ENCODE measurements around the gene CYTL1.
A peak's percentile ranks its signal among the peaks of the same experiment; 100 is the strongest.

CYTL1 gene

DNA sequence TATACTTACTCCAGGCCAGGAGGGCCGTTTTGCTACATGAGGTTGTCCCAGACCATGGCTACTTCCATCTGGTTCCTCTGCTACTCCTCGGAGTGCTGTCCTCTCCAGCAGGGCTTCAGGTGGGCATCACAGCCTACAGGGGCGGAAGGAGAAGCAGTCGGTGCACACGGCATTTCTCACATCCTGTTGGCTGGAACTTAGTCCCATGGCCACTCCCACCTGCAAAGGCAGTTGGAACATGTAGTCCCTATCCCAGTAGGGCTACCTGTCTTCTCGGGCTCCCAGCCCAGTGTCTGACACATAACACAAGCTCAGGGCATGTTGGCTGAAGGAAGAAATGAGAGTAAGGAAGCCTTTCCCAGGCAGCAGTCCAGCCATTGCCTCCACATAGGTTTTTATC is 24.3 kb upstream of the CYTL1 start:
- no peak for ATAC-seq (replicated peaks)
- peaks cover 4 to 7% of the 10 kb centered on the region in 2 donors for H3K9me3 Mint-ChIP-seq
- DNase-seq = no peak
- H3K4me3 Mint-ChIP-seq = peak overlapping the region in 1 of 2 donors; percentile 11
- no peaks in the 10 kb centered on the region for H3K36me3 Mint-ChIP-seq
- no peak overlapping the region for H3K27ac Mint-ChIP-seq
- peaks cover 16 to 24% of the 10 kb centered on the region in 2 donors for H3K4me1 Mint-ChIP-seq
- peaks cover 20 to 34% of the 10 kb centered on the region in 2 donors for H3K27me3 Mint-ChIP-seq

DNA sequence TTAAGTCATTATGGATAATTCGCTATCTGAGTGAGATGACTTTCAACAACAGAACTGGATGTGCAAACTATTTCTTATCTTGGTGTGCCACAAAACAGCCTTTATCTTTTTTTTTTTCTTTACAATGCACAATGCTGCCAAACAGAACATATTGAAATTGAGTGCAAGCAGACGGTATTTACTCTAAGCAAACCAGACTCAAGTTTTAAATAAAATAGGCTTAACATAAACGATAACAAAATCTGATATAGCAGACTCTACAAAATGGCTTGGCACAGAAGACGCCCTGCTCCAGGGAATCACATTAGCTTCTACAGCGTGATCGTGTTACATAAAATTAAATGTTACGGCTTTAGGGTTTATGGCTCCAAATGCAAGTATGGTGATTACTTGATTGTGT is 22.4 kb upstream of the CYTL1 start:
- no peak for ATAC-seq (replicated peaks)
- peaks cover 16 to 24% of the 10 kb centered on the region in 2 donors for H3K4me1 Mint-ChIP-seq
- peaks cover 4 to 7% of the 10 kb centered on the region in 2 donors for H3K9me3 Mint-ChIP-seq

DNA sequence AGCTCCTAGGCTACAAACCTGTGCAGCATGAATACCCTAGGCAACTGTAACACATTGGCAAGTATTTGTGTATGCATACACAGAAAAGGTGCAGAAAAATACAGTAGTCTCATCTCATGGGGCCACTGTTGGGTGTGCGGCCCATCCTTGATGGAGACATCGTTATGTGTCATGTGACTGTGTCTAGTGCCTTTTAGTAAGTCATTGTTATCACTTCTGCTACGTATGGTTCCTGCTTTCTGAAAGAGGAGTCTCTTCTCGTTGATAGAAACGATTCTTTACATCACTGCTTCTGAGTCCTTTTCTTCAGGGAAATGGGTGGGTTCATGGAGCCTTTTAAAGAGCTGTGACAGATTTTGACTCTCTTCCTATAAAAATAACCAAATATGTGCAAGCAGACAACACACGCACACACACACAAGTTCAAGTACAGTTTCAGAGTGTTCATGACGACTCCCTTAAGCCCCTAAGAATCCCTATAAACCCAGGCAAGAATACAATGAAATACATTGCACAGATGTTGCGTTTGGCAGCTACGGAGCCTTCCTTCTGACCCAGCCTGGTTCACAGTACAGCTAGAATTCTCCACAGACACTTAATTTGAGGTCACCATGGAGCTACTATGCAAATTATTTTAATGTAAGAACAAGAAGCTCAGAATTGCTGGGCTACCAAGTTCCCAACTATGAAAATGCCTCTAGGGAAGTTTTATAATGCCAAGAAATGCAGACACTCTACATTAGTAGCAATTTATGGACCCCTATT is 21.8 kb upstream of the CYTL1 start:
- Mint-ChIP-seq H3K4me1 (peaks cover 16 to 24% of the 10 kb centered on the region in 2 donors), H3K9me3 (peaks cover 4 to 5% of the 10 kb centered on the region in 2 donors), H3K27ac (no peak overlapping the region), H3K27me3 (peaks cover 16 to 23% of the 10 kb centered on the region in 2 donors), H3K36me3 (no peaks in the 10 kb centered on the region), H3K4me3 (no peak overlapping the region)
- ATAC-seq (replicated peaks) (no peak), DNase-seq (no peak)

More for the DNA sequence above, 22.4 kb upstream of the CYTL1 start:
- Mint-ChIP-seq H3K36me3 (no peaks in the 10 kb centered on the region), H3K27ac (no peak overlapping the region), H3K4me3 (no peak overlapping the region), H3K27me3 (peaks cover 16 to 23% of the 10 kb centered on the region in 2 donors)
- DNase-seq = no peak

DNA sequence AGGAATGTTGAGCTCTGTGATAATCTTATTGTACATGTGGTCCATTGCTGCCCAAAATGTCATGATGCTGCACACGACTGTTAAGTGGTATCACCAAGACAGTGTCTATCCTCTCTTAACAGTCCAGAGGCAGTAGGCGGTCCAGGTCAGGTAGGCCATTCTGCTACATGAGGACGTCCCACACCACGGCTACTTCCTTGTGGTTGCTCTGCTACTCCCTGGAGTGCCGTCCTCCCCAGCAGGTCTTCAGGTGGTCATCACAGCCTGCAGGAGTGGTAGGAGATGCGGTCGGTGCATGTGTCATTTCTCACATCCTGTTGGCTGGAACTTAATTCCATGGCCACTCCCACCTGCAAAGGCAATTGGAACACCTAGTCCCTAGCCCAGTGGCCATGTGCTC is 20.5 kb upstream of the CYTL1 start:
- Mint-ChIP-seq H3K36me3 (no peaks in the 10 kb centered on the region), H3K27ac (no peak overlapping the region), H3K27me3 (peaks cover 11 to 12% of the 10 kb centered on the region in 2 donors), H3K9me3 (no peaks in the 10 kb centered on the region), H3K4me3 (no peak overlapping the region), H3K4me1 (peaks cover 8 to 15% of the 10 kb centered on the region in 2 donors)
- no peak for DNase-seq
- ATAC-seq (replicated peaks) = no peak

DNA sequence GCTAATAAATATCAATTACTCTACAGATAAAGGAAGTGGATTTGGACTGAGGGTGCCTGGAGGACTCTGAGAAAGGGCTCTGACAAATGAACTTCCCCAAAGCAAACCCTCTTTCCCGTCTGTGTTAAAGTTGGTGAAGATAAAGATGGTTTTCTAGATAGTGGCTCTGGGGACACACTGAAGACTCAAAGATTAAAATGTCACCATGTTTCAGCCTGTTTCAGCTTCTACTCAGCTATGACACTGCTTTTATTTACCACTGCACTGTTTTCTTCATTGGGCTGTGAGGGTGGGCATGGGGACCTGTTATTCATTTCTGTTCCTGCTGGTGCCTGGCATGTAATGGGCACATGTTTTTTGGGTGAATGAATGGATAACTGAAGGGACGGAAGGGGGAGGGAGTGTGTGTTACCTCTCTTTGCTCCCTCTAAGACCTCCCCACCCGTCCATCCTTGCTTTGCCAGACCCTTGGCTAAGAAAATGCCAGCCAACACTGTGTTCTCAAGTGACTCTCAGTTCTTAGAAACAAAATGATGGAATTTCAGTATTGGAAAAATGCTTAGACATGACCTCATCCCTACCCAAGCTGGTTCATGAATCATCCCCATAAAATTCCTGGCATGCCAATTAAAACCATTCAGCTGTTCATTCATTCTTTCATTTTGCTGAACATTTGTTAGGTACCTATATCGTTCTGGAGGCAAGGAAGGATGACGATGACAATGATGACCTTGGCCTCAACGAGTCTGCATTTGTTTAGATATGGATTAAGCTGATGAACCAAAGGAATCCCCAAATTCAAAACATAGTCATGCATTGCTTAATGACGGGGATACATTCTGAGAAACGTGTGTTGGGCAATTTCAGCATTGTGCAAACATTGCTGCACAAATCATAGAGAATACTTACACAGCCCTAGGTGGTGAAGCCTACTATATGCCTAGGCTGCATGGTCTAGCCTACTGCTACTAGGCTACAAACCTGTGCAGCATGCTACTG is 18.6 kb upstream of the CYTL1 start:
- Mint-ChIP-seq H3K4me1 (peaks cover 8 to 10% of the 10 kb centered on the region in 2 donors), H3K9me3 (no peaks in the 10 kb centered on the region), H3K27me3 (peaks cover 0 to 8% of the 10 kb centered on the region in 2 donors), H3K27ac (no peak overlapping the region), H3K36me3 (no peaks in the 10 kb centered on the region), H3K4me3 (no peak overlapping the region)
- DNase-seq = no peak
- ATAC-seq (replicated peaks) = no peak

DNA sequence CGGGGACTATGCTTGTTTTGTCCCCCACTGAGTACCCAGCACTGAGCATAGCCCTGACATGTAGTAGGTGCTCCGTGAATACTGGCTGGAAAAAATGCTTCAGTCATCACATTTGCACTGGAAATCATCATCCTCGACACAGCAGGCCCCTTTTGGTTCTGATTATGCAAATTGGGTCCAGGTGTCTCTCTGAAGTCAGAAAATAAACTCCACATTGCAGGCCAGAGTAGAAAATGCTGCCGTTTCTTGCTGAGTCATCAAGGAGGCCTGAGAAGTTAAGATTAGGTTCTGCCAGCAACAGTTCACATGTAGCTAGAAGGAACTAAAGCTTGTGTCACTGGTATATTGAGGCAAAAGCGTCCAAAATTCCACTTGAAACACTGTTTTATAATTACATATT is 17.0 kb upstream of the CYTL1 start:
- no peak for ATAC-seq (replicated peaks)
- Mint-ChIP-seq H3K27me3 (peaks cover 0 to 8% of the 10 kb centered on the region in 2 donors), H3K4me1 (peaks cover 8 to 15% of the 10 kb centered on the region in 2 donors), H3K4me3 (no peak overlapping the region), H3K36me3 (no peaks in the 10 kb centered on the region), H3K9me3 (no peaks in the 10 kb centered on the region), H3K27ac (no peak overlapping the region)
- no peak for DNase-seq

DNA sequence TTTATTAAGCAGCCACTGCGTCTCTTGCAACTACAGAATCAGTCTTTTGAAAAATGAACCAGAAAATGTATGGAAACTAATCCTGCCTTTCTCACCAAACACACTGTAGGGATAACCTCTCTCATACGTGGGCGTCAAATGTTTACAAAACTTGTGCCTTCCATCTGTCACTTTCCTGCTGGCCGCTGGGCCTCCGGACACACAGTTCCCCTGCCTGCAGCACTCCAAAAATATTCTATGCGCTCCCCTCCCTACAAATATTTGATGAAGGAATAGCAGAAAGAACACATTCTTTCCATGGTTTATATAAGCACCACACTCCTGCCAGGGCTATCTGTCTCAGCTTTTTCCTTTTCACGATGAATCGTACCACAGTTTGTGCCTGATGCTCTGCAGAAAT is 14.9 kb upstream of the CYTL1 start:
- Mint-ChIP-seq H3K36me3 (no peaks in the 10 kb centered on the region), H3K27me3 (peaks cover 0 to 4% of the 10 kb centered on the region in 2 donors), H3K4me3 (no peak overlapping the region), H3K9me3 (no peaks in the 10 kb centered on the region), H3K4me1 (peaks cover 8 to 15% of the 10 kb centered on the region in 2 donors), H3K27ac (no peak overlapping the region)
- DNase-seq (no peak), ATAC-seq (replicated peaks) (no peak)

DNA sequence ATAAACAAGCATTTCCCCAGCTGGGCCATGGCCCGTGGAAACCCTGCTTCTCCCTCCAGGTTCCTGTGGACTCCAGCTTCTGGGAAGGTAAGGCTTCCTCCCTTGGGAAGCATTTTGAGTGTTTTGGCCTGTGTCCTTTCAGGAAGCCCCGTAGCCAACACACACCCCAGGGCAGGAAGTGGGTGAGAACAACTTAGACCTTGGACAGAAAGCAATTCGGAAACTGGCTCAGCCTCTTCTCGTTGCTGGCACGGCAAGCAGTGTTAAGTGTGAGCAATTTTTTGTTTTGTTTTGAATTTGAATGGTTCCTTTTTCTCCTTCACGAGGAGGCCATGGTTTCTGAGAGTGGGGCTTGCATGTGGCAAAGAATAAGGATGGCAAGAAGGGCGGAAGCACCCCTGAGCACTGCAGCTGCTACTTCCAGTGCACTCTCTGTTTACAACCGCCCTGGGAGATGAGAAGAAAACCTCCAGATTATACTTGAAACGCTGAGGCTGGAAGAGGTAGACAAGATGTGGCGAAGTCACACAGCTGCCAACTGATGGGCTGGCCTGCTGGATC is 14.1 kb upstream of the CYTL1 start:
- Mint-ChIP-seq H3K36me3 (no peaks in the 10 kb centered on the region), H3K9me3 (no peaks in the 10 kb centered on the region), H3K4me1 (peaks cover 8 to 15% of the 10 kb centered on the region in 2 donors), H3K27ac (no peak overlapping the region), H3K27me3 (peaks cover 0 to 4% of the 10 kb centered on the region in 2 donors), H3K4me3 (peak overlapping the region; percentile 34 to 71)
- ATAC-seq (replicated peaks) = peak; percentile 54 to 75
- no peak for DNase-seq

DNA sequence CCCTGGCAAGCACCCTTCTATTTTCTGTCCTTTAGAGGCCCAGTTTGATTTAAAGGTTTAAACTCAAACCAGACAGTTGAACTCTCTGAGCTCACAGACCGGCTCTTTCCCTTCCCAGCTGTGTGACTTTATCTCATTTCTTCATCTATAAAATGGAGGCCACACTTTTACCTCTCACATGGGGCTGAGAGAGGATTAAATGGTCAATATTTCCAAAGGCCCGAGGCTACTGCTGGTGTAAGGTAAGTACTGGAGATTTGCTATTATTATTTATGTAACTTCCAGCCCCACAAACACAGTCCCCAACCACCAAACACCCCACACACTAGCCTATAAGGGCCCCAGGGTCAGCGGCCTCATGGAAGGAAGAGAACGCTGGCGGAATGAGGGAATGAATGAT is 13.6 kb upstream of the CYTL1 start:
- Mint-ChIP-seq H3K27ac (no peak overlapping the region), H3K4me1 (peaks cover 8 to 15% of the 10 kb centered on the region in 2 donors), H3K9me3 (no peaks in the 10 kb centered on the region), H3K36me3 (no peaks in the 10 kb centered on the region), H3K4me3 (peak overlapping the region in 1 of 2 donors; percentile 71), H3K27me3 (peaks cover 0 to 4% of the 10 kb centered on the region in 2 donors)
- DNase-seq = no peak
- no peak for ATAC-seq (replicated peaks)

DNA sequence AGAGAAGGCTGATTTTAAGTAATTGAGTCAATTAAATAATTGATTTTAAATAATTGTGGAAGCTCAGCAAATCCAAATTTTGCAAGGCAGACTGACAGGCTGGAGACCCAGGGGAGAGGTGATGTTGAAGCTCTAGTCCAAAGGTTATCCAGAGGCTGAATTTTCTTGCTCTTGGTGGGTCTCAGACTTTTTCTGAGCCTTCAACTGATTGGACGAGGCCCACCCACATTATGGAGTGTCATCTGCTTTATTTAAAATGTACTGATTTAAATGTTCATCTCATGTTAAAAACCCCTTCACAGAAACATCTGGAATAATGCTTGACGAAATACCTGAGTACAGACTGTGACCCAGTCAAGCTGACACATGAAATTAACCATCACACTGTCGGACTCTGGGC is 11.7 kb upstream of the CYTL1 start:
- H3K9me3 Mint-ChIP-seq = no peaks in the 10 kb centered on the region

DNA sequence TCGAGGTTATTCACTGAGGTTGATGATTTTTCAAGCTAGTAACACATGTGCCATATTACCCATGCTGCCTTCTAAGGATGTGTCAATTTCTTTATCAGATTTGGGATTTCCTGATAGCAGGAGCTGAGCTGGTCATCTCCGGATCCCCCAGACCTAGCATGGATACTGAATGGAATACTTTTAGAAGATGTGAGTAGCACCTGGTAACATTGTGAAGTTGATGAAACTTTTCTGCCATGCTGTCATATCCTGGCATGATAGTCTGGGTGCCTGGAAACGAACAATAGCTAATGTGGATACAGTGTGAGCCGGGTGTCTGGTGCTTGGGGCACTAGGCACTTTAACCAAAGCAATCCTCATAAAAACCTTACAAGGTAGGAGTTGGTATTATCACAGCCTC is 11.0 kb upstream of the CYTL1 start:
- Mint-ChIP-seq H3K9me3 (no peaks in the 10 kb centered on the region), H3K4me1 (peaks cover 8 to 15% of the 10 kb centered on the region in 2 donors), H3K27me3 (peaks cover 0 to 6% of the 10 kb centered on the region in 2 donors), H3K27ac (no peak overlapping the region), H3K4me3 (no peak overlapping the region), H3K36me3 (no peaks in the 10 kb centered on the region)
- no peak for DNase-seq
- no peak for ATAC-seq (replicated peaks)

More for the DNA sequence above, 11.7 kb upstream of the CYTL1 start:
- peaks cover 8 to 15% of the 10 kb centered on the region in 2 donors for H3K4me1 Mint-ChIP-seq
- DNase-seq = no peak
- ATAC-seq (replicated peaks) = no peak
- peaks cover 0 to 4% of the 10 kb centered on the region in 2 donors for H3K27me3 Mint-ChIP-seq
- no peak overlapping the region for H3K4me3 Mint-ChIP-seq
- no peaks in the 10 kb centered on the region for H3K36me3 Mint-ChIP-seq
- no peak overlapping the region for H3K27ac Mint-ChIP-seq

DNA sequence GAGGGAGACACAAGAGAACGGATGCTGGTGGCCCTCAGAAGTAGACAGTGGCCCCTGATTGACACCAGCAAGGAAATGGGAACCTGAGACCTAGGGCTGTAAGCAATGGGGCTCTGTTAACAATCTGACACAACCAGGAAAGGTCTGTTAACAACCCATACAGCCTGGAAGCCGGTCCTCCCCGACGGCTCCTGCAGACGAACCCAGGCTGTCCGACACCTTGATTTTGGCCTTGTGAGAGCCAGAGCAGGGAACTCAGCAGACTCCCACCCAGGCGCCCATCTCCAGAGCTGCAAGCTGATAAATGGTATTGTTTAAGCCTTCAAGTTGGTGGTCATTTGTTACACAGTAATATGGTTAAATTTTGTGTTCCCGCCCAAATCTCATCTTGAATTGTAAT is 10.2 kb upstream of the CYTL1 start:
- Mint-ChIP-seq H3K27me3 (peaks cover 0 to 7% of the 10 kb centered on the region in 2 donors), H3K4me1 (peaks cover 8 to 15% of the 10 kb centered on the region in 2 donors), H3K4me3 (no peak overlapping the region), H3K36me3 (no peaks in the 10 kb centered on the region), H3K27ac (no peak overlapping the region), H3K9me3 (no peaks in the 10 kb centered on the region)
- no peak for DNase-seq
- no peak for ATAC-seq (replicated peaks)

DNA sequence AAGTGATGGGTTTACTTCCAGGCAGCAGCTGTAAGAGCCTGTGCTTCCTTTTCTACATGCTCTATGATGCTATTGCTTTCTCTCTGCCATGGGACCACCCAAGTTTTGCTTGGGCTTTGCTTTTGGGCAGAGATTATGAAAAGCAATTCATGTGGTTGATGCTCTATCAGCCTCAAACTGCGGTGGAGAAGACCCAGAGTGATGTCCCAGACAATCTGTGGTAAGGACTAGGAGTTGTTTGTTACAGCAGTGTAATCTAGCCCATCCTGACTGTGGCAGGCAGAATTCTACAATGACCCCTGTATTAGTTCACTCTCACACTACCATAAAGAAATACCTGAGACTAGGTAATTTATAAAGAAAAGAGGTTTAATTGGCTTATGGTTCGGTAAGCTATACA is 9.2 kb upstream of the CYTL1 start:
- Mint-ChIP-seq H3K4me3 (no peak overlapping the region), H3K4me1 (peaks cover 6 to 11% of the 10 kb centered on the region in 2 donors), H3K36me3 (no peaks in the 10 kb centered on the region), H3K27me3 (peaks cover 0 to 5% of the 10 kb centered on the region in 2 donors), H3K27ac (no peak overlapping the region), H3K9me3 (peaks cover 0 to 2% of the 10 kb centered on the region in 2 donors)
- DNase-seq = no peak
- ATAC-seq (replicated peaks) = no peak

DNA sequence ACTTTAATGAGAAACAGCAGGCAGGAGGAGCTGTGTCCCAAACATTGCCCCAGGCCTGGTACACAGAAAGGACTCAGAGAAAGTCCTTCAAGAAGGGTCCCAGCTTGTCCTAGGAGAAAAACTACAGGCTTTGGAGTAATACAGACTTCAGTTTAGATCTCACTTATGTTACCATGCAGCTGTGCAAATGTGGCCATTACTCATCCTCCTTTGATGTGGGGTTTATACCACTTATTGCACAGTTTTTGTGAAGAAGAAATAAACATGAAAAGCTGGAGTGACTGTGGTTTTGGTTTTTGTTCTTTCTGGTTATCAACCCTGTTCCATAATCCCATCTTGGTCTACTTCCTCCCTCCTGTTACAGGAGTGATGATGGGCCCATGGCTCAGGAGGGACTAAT is 8.1 kb upstream of the CYTL1 start:
- Mint-ChIP-seq H3K4me1 (no peaks in the 10 kb centered on the region), H3K36me3 (no peaks in the 10 kb centered on the region), H3K27ac (no peak overlapping the region), H3K4me3 (no peak overlapping the region), H3K27me3 (peaks cover 0 to 3% of the 10 kb centered on the region in 2 donors), H3K9me3 (peaks cover 4% of the 10 kb centered on the region in 2 donors)
- ATAC-seq (replicated peaks) = no peak
- no peak for DNase-seq
